IPS-20b (cell line): Measurements from ENCODE around the gene LMTK3.
A peak's percentile ranks its signal among the peaks of the same experiment; 100 is the strongest.
"Not testable (repeated sequence)": the region's sequence is repeated elsewhere in the genome, so short reads cannot be mapped to it uniquely, and the experiment has no call there.

Experiments
- H3K27ac ChIP-seq: one replicate; pipeline ENCODE4 v1.5.1; 2013; ENCODE audit warnings: low read length
- H3K27me3 ChIP-seq: 2 replicates; pipeline ENCODE4 v1.6.1; 2013; ENCODE audit warnings: mild to moderate bottlenecking, low read length, inconsistent platforms; ENCODE audit not compliant: insufficient read depth
- H3K36me3 ChIP-seq: 2 replicates; pipeline ENCODE4 v1.6.1; 2013; ENCODE audit warnings: low read depth, mild to moderate bottlenecking, inconsistent platforms, low read length, moderate library complexity; ENCODE audit not compliant: insufficient read depth
- H3K4me1 ChIP-seq: 2 replicates; pipeline ENCODE4 v1.6.1; 2013; ENCODE audit warnings: mild to moderate bottlenecking, control low read depth, inconsistent platforms, low read length, moderate library complexity; ENCODE audit not compliant: insufficient read depth
- H3K4me3 ChIP-seq: 2 replicates; pipeline ENCODE4 v1.5.1; 2013; ENCODE audit warnings: mild to moderate bottlenecking, low read length, inconsistent platforms
- H3K9ac ChIP-seq: 2 replicates; pipeline ENCODE4 v1.6.1; 2013; ENCODE audit warnings: low read depth, mild to moderate bottlenecking, inconsistent platforms, low read length, moderate library complexity
- H3K9me3 ChIP-seq: 2 replicates; pipeline ENCODE4 v1.6.1; 2013; ENCODE audit warnings: mild to moderate bottlenecking, low read depth, low read length, inconsistent platforms; ENCODE audit not compliant: insufficient read depth

The LMTK3 gene

GRCh38 chr19:48549380-48549779 lies 37.7 kb upstream of the LMTK3 start:
- no peak overlapping the region for H3K4me3 ChIP-seq
- H3K9ac ChIP-seq: no peak overlapping the region
- H3K27ac ChIP-seq: no peak overlapping the region
- H3K9me3 ChIP-seq: no peaks in the 10 kb centered on the region
- H3K36me3 ChIP-seq: no peaks in the 10 kb centered on the region
- no peaks in the 10 kb centered on the region for H3K27me3 ChIP-seq
- peaks cover 5% of the 10 kb centered on the region; the same call in 1 of the 2 replicates for H3K4me1 ChIP-seq

- peaks cover under 1% of the 10 kb centered on the region; the same call in 1 of the 2 replicates for H3K4me1 ChIP-seq
- H3K27me3 ChIP-seq: no peaks in the 10 kb centered on the region
- no peaks in the 10 kb centered on the region for H3K9me3 ChIP-seq
- no peak overlapping the region for H3K27ac ChIP-seq
- no peaks in the 10 kb centered on the region for H3K36me3 ChIP-seq
- no peak overlapping the region for H3K4me3 ChIP-seq
- no peak overlapping the region for H3K9ac ChIP-seq
Observed at GRCh38 chr19:48548253-48548911, 36.7 kb upstream of the LMTK3 start.

GRCh38 chr19:48547722-48548121 lies 36.1 kb upstream of the LMTK3 start:
- Histone ChIP-seq H3K9me3 (no peaks in the 10 kb centered on the region), H3K9ac (no peak overlapping the region), H3K27ac (no peak overlapping the region), H3K27me3 (no peaks in the 10 kb centered on the region), H3K4me1 (peaks cover 3% of the 10 kb centered on the region; the same call in 1 of the 2 replicates), H3K4me3 (no peak overlapping the region), H3K36me3 (no peaks in the 10 kb centered on the region)

GRCh38 chr19:48544856-48545750 lies 33.5 kb upstream of the LMTK3 start:
- Histone ChIP-seq H3K27me3 (no peaks in the 10 kb centered on the region), H3K9me3 (no peaks in the 10 kb centered on the region), H3K4me3 (no peak overlapping the region), H3K36me3 (no peaks in the 10 kb centered on the region), H3K4me1 (peaks cover 3% of the 10 kb centered on the region; the same call in 1 of the 2 replicates), H3K27ac (no peak overlapping the region), H3K9ac (peak overlapping the region; percentile 45; the same call in 1 of the 2 replicates)

- Histone ChIP-seq H3K27me3 (no peaks in the 10 kb centered on the region), H3K4me3 (no peak overlapping the region), H3K9ac (no peak overlapping the region), H3K36me3 (no peaks in the 10 kb centered on the region), H3K27ac (no peak overlapping the region), H3K4me1 (peaks cover 3% of the 10 kb centered on the region; the same call in 1 of the 2 replicates), H3K9me3 (no peaks in the 10 kb centered on the region)
Observed at GRCh38 chr19:48543121-48543710, 31.6 kb upstream of the LMTK3 start.

GRCh38 chr19:48541813-48542212 lies 30.2 kb upstream of the LMTK3 start:
- H3K36me3 ChIP-seq: no peaks in the 10 kb centered on the region
- no peaks in the 10 kb centered on the region for H3K9me3 ChIP-seq
- peaks cover 3% of the 10 kb centered on the region; the same call in 1 of the 2 replicates for H3K4me1 ChIP-seq
- H3K4me3 ChIP-seq: no peak overlapping the region
- no peak overlapping the region for H3K9ac ChIP-seq
- H3K27me3 ChIP-seq: no peaks in the 10 kb centered on the region
- H3K27ac ChIP-seq: no peak overlapping the region

- H3K9ac ChIP-seq: no peak overlapping the region
- H3K9me3 ChIP-seq: no peaks in the 10 kb centered on the region
- no peaks in the 10 kb centered on the region for H3K36me3 ChIP-seq
- peaks cover 3% of the 10 kb centered on the region; the same call in 1 of the 2 replicates for H3K4me1 ChIP-seq
- no peaks in the 10 kb centered on the region for H3K27me3 ChIP-seq
- H3K4me3 ChIP-seq: no peak overlapping the region
- no peak overlapping the region for H3K27ac ChIP-seq
Observed at GRCh38 chr19:48540110-48540509, 28.5 kb upstream of the LMTK3 start.

- no peak overlapping the region for H3K27ac ChIP-seq
- H3K36me3 ChIP-seq: no peaks in the 10 kb centered on the region
- H3K4me1 ChIP-seq: peaks cover 3% of the 10 kb centered on the region; the same call in 1 of the 2 replicates
- H3K9ac ChIP-seq: no peak overlapping the region
- H3K27me3 ChIP-seq: no peaks in the 10 kb centered on the region
- H3K4me3 ChIP-seq: no peak overlapping the region
- H3K9me3 ChIP-seq: no peaks in the 10 kb centered on the region
Observed at GRCh38 chr19:48539503-48540096, 28.0 kb upstream of the LMTK3 start.

- not testable (repeated sequence) for H3K27me3 ChIP-seq, H3K9ac ChIP-seq, H3K27ac ChIP-seq, H3K9me3 ChIP-seq, H3K4me3 ChIP-seq, H3K4me1 ChIP-seq, H3K36me3 ChIP-seq
Observed at GRCh38 chr19:48538057-48538456, 26.4 kb upstream of the LMTK3 start.

- no peaks in the 10 kb centered on the region for H3K4me1 ChIP-seq
- H3K9me3 ChIP-seq: no peaks in the 10 kb centered on the region
- no peak overlapping the region for H3K9ac ChIP-seq
- H3K27ac ChIP-seq: no peak overlapping the region
- H3K4me3 ChIP-seq: no peak overlapping the region
- H3K27me3 ChIP-seq: no peaks in the 10 kb centered on the region
- no peaks in the 10 kb centered on the region for H3K36me3 ChIP-seq
Observed at GRCh38 chr19:48537541-48537940, 25.9 kb upstream of the LMTK3 start.

- Histone ChIP-seq H3K4me3 (no peak overlapping the region), H3K27ac (no peak overlapping the region), H3K27me3 (no peaks in the 10 kb centered on the region), H3K9me3 (peaks cover 5% of the 10 kb centered on the region; the same call in 1 of the 2 replicates), H3K9ac (no peak overlapping the region), H3K36me3 (no peaks in the 10 kb centered on the region), H3K4me1 (no peaks in the 10 kb centered on the region; the same call in 1 of the 2 replicates)
Observed at GRCh38 chr19:48533770-48534169, 22.1 kb upstream of the LMTK3 start.
